GM18861 (cell line): ENCODE measurements around the gene UGT1A8.
"Not testable (repeated sequence)": the region's sequence is repeated elsewhere in the genome, so short reads cannot be mapped to it uniquely, and the experiment has no call there.

Experiments used
- ATAC-seq: cut with Tn5 transposase; IDR thresholded peaks from one replicate; pipeline ENCODE4 v1.9.1; 2021; ENCODE audit not compliant: unreplicated experiment

UGT1A8 gene

DNA sequence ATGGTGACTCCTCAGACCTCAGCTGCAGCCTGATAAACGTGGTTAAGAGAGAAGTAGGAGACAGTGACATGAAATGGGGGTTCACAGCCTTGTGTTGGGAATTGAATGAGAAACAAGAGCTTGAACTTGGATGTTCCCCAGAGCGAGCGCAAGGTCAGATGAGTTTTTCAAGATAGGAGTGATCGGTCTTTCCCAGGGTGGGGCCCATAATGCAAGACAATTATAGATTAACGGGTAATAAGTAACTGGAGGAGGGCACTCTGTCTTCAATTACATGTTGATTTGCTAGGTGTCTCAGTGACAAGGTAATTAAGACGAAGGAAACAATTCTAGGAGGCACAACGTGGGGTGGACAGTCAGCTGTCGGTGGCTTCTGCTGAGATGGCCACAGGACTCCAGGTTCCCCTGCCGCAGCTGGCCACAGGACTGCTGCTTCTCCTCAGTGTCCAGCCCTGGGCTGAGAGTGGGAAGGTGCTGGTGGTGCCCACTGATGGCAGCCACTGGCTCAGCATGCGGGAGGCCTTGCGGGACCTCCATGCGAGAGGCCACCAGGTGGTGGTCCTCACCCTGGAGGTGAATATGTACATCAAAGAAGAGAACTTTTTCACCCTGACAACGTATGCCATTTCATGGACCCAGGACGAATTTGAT lies 95.3 kb downstream of the UGT1A8 start, which contains the start of gene UGT1A5:
UGT1A5 (plus strand) TSS at position 297 of the 651 bp plus-strand sequence; CDS start at position 382, 85 bp downstream.
- ATAC-seq: no peak

DNA sequence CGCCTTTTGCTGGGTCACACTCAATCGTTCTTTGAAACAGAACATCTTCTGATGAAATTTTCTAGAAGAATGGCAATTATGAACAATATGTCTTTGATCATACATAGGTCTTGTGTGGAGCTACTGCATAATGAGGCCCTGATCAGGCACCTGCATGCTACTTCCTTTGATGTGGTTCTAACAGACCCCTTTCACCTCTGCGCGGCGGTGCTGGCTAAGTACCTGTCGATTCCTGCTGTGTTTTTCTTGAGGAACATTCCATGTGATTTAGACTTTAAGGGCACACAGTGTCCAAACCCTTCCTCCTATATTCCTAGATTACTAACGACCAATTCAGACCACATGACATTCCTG lies 95.8 kb downstream of the UGT1A8 start:
- no peak for ATAC-seq

DNA sequence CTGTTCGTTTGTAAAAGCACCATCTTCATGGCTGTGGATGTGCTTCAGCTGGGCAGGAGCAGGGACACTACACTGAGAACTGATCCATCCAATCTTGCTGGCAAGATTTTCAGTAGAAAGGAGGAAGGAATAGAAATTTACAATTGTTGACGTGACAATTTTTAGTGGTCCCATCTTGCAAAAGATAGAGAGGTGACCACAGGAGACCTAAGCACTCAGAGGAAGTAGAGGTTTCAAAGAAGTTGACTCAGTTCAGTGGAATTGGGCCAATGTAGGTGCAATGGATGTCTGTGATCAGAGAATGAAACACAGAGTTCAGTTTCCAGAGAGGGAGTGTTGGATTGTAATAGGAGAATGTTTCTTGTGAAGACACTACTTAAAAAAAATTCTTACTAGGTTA lies 96.7 kb downstream of the UGT1A8 start:
- no peak for ATAC-seq

DNA sequence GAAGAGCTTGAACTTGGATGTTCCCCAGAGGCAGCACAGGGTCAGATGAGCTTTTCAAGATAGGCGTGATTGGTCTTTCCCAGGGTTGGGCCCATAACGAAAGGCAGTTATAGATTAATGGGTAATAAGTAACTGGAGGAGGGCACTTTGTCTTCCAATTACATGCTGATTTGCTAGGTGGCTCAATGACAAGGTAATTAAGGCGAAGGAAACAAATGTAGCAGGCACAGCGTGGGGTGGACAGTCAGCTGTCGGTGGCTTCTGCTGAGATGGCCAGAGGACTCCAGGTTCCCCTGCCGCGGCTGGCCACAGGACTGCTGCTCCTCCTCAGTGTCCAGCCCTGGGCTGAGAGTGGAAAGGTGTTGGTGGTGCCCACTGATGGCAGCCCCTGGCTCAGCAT lies 101.1 kb downstream of the UGT1A8 start, which contains the start of gene UGT1A4:
UGT1A4 (plus strand) TSS at position 185 of the 400 bp plus-strand sequence; CDS start at position 270, 85 bp downstream.
- no peak for ATAC-seq

DNA sequence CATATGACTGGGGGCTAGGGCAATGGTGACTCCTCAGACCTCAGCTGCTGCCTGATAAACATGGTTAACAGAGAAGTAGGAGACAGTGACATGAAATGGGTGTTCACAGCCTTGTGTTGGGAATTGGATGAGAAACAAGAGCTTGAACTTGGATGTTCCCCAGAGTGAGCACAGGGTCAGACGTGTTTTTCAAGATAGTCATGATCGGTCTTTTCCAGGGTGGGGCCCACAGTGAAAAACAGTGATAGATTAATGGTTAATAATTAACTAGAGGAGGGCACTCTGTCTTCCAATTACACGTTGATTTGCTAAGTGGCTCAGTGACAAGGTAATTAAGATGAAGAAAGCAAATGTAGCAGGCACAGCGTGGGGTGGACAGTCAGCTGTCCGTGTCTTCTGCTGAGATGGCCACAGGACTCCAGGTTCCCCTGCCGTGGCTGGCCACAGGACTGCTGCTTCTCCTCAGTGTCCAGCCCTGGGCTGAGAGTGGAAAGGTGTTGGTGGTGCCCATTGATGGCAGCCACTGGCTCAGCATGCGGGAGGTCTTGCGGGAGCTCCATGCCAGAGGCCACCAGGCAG lies 111.4 kb downstream of the UGT1A8 start, which contains the start of gene UGT1A3:
UGT1A3 (plus strand) TSS at position 320 of the 579 bp plus-strand sequence; CDS start at position 405, 85 bp downstream.
- ATAC-seq: no peak

DNA sequence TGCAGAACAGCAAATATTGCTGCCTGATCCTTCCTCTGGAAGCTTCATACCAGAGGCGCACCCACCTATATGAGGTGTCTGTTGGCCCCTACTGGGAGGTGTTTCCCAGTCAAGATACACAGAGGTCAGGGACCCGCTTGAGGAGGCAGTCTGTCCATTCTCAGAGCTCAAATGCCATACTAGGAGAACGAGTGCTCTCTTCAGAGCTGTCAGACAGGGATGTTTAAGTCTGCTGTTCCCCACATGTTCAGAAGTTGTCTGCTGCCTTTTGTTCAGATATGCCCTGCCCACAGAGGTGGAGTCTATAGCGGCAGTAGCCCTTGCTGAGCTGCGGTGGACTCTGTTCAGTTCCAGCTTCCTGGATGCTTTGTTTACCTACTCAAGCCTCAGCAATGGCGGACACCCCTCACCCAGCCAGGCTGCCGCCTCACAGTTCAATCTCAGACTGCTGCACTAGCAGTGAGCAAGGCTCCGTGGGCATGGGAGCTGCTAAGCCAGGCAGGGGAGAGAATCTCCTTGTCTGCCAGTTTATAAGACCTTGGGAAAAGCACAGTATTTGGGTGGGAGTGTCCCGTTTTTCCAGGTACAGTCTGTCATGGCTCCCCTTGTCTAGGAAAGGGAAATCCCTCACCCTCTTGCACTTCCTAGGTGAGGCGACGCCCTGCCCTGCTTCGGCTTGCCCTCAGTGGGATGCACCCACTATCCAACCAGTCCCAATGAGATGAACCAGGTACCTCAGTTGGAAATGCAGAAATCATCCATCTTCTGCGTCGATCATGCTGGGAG lies 119.6 kb downstream of the UGT1A8 start:
- ATAC-seq: not testable (repeated sequence)

DNA sequence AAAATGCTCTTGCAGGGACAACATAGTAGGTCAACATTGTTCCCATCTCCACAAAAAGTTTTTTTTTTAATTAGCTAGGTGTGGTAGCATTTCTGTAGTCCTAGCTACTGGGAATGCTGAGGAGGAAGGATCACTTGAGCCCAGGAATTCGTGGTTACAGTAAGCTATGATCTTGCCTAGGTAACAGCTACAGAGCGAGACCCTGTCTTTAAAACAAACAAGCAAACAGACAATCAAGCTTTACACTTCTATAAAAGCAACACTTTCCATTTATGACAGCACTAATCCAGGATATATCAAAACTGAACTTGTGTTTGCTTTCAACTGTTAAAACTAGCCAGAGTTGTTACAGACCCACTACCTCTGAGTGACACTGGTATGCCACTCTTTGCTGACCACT lies 123.4 kb downstream of the UGT1A8 start:
- ATAC-seq: no peak

DNA sequence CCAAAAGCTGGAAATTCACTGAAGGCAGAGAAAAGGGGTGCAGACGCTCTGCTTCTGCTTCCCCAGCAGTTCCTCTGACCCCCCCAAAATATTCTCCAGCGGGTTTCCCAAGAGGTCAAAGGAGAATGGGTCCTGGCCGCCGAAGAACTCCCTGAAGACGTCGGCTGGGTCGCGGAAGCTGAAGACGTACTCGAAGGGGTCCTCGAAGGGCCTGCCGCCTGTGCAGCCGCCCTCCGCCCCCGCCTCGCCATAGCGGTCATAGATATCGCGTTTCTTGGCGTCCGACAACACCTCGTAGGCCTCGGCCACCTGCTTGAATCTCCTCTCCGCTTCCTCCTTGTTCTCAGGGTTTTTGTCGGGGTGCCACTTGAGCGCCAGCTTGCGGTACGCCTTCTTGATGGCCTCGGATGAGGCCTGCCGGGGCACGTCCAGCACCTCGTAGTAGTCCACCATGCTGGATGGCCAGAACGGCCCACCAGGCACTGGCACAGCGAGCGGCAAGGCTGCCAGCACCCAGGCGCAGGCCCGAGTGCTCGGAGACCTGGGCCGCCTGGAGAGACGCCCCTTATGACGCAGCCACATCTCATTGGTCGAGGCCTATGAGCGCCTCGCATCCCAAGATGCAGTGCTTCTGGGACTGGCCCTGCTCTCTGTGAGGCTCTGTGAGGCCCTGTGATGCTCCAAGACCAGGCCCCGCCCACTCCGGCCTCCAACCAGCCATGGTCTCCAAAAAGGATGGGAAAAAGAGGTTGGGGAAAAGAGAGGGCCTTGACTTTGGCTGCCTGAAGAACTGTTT lies 126.2 kb downstream of the UGT1A8 start:
- ATAC-seq: no peak

DNA sequence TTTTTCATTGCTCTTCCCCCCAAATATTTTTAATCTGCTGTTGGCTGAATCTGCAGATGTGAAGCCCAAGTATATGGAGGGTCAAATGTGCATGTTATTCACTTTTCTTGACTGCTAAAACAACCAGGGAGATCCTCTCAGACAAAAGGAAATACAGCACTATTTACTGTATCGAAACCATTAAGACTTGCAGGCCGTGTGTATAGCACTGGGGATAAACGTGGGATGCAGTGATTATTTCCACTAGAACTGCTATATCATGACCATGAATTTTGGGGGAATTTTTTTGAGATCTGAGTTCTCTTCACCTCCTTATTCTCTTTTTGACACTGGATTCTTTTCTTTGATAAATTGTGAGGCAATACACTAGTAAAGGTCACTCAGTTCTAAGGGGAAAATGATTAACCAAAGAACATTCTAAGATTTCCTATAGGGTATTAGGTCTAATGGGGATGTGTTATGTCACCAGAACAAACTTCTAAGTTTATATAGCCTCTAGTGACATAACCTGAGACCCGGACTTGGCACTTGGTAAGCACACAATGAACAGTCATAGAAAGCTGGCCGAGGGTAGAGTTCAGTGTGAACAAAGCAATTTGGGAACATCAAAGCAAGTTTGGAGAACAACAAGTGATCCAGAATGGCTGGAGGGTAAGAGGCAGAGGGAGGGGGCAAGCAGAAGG lies 127.8 kb downstream of the UGT1A8 start:
- ATAC-seq: no peak

DNA sequence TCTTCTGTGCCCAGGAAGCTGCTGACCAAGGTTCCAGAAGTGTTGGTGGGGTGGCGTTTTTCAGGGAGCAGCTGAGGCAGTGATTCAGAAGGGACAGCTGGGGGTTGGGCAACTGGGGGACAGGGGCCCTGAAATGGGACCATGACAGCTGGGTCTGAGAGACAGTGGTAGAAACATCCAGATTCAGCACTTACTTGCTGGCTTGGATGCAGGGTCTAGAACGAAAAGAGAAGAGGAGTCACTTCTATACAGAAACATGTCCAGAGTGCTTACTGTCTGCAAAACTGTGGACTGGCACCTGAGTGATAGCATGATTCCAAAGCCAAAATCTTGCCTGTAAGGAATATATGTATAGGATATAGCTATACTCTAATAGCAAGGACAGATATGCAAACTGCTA lies 128.4 kb downstream of the UGT1A8 start:
- not testable (repeated sequence) for ATAC-seq

DNA sequence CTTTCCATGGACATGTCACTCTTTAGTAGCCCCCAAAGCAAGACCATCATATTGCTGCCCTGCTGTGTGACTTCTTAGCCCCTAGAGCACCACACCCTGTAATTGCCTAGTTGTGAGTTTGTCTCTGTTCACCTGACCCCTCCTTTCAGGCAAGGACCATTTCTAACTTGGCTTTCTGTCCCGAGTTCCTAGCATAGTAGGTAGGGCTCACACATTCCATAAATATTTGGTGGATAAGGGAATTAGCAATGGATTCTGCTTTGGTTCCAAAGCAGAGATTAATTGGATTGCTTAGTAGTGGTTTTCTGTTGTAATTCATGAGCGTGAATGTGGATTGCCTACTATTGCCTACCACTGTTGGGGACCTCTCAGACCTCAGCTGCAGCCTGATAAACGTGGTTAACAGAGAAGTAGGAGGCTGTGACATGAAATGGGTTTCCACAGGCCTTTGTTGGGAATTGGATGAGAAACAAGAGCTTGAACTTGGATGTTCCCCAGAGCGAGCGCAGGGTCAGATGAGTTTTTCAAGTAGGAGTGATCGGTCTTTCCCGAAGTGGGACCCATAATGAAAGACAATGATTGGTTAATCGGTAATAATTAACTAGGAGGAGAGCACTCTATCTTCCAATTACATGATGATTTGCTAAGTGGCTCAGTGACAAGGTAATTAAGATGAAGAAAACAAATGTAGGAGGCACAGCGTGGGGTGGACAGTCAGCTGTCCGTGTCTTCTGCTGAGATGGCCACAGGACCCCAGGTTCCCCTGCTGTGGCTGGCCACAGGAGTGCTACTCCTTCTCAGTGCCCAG lies 129.2 kb downstream of the UGT1A8 start:
- ATAC-seq: no peak

DNA sequence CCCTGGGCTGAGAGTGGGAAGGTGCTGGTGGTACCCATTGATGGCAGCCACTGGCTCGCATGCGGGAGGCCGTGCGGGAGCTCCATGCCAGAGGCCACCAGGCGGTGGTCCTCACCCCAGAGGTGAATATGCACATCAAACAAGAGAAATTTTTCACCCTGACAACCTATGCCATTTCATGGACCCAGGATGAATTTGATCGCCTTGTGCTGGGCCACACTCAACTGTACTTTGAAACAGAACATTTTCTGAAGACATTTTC lies 129.8 kb downstream of the UGT1A8 start:
- no peak for ATAC-seq

DNA sequence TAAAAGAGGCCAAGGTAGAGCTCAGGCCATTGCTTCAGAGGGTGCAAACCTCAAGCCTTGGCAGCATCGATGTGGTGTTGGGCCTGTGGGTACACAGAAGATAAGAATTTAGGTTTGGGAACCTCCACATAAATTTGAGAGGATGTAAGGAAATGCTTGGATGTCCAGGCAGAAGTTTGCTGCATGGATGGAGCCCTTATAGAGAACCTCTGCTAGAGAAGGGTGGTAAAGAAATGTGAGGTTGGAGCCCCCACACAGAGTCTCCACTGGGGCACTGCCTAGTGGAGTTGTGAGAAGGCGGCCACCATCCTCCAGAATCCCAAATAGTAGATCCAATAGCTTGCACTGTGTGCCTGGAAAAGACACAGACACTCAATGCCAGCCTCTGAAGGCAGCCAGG lies 133.3 kb downstream of the UGT1A8 start:
- ATAC-seq: not testable (repeated sequence)

DNA sequence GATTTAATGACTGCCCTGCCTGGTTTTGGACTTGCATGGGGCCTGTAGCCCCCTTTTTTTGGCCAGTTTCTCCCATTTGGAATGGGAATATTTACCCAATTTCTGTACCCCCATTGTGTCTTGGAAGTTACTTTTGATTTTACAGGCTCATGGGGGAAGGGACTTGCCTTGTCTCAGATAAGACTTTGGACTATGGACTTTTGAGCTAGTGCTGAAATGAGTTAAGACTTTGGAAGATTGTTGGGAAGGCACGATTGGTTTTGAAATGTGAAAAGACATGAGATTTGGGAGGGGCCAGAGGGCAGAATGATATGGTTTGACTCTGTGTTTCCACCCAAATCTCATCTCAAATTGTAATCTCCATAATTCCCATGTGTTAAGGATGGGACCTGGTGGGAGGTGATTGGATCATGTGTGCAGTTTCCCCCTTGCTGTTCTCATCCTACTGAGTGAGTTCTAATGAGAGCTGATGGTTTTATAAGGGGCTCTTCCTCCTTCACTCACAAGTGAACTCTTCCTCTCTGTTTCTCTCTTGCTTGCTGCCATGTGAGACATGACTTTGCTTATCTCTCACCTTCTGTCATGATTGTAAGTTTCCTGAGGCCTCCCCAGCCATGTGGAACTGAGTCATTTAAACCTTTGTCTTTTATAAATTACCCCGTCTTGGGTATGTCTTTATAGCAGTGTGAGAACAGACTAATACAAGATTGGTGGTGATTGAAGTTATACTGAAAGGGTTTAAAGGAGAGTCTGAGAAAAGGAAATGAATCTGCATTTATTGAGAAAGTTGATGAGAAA lies 134.0 kb downstream of the UGT1A8 start:
- not testable (repeated sequence) for ATAC-seq

DNA sequence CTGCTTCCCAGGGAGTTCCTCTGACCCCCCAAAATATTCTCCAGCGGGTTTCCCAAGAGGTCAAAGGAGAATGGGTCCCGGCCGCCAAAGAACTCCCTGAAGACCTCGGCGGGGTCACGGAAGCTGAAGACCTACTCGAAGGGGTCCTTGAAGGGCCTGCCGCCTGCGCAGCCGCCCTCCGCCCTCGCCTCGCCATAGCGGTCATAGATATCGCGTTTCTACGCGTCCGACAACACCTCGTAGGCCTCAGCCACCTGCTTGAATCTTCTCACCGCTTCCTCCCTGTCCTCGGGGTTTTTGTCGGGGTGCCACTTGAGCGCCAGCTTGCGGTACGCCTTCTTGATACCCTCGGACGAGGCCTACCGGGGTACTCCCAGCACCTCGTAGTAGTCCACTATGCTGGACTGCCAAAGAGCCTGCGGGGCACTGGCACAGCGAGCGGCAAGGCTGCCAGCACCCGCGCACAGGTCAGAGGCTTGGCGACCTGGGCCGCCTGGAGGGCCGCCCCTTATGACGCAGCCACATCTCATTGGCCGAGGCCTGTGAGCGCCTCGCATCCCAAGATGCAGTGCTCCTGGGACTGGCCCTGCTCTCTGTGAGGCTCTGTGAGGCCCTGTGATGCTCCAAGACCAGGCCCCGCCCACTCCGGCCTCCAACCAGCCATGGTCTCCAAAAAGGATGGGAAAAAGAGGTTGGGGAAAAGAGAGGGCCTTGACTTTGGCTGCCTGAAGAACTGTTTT lies 137.6 kb downstream of the UGT1A8 start:
- no peak for ATAC-seq

DNA sequence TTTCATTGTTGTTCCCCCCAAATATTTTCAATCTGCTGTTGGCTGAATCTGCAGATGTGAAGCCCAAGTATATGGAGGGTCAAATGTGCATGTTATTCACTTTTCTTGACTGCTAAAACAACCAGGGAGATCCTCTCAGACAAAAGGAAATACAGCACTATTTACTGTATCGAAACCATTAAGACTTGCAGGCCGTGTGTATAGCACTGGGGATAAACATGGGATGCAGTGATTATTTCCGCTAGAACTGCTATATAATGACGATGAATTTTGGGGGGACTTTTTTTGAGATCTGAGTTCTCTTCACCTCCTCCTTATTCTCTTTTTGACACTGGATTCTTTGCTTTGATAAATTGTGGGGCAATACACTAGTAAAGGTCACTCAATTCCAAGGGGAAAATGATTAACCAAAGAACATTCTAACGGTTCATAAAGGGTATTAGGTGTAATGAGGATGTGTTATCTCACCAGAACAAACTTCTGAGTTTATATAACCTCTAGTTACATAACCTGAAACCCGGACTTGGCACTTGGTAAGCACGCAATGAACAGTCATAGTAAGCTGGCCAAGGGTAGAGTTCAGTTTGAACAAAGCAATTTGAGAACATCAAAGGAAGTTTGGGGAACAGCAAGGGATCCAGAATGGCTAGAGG lies 139.1 kb downstream of the UGT1A8 start:
- no peak for ATAC-seq

DNA sequence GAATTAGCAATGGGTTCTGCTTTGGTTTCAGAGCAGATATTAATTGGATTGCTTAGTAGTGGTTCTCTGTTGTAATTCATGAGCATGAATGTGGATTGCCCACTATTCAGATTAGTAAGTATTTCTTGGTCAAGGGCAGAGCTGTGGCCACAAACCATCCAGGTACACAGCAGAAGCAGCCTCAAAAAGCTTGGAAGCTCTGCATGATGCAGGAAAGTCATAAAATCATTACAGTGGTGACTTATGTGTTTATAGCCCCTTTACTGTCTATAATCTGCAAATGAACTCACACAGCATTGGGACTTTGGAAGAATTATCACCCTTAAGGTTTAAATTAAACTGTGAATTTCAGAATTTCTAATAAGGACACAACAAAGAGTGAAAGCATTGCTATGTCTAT lies 140.7 kb downstream of the UGT1A8 start:
- ATAC-seq: no peak

DNA sequence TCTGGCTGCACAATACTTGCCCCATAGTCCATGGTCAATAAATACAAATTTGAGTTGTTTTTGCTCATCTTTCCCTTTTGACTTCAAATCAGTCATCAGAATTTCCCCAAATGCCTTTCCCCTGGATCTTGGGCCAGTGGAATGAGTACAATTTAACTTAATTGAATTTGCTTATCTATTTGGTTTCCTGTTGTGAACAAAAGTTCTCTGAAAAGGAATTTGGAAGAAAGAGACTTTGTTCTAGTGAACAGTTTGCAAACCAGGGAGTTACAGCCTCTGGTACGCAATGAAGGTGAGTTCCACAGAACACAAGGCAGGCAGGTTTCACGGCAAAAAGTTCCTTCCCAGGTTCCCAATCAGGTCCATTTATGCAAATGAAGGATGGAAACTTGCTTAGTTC lies 141.4 kb downstream of the UGT1A8 start:
- ATAC-seq: no peak
